H1 (cell line): ENCODE measurements around the gene GALNTL6. TPM values are rescaled to one million over a fixed set of nuclear protein-coding genes. Genes with fewer than 3 reads are reported as not detected.

Experiments
- BRCA1 ChIP-seq: IDR thresholded peaks from 2 replicates; pipeline ENCODE4 v1.6.1; 2012; ENCODE audit warnings: low read depth, low read length, improper control_type of control experiment
- EGR1 ChIP-seq: IDR thresholded peaks from 2 replicates; pipeline ENCODE4 v1.6.1; 2011; ENCODE audit warnings: low read depth, low read length, borderline replicate concordance
- NANOG ChIP-seq: IDR thresholded peaks from 2 replicates; pipeline ENCODE4 v1.6.1; 2011; ENCODE audit warnings: low read length, low read depth, mild to moderate bottlenecking, inconsistent platforms; ENCODE audit not compliant: insufficient read depth, poor library complexity, severe bottlenecking
- SP4 ChIP-seq: IDR thresholded peaks from 2 replicates; pipeline ENCODE4 v1.6.1; 2012; ENCODE audit warnings: low read length, inconsistent platforms
- TCF12 ChIP-seq: IDR thresholded peaks from 2 replicates; pipeline ENCODE4 v1.6.1; 2011; ENCODE audit warnings: low read depth, mild to moderate bottlenecking, low read length
- polyA plus RNA-seq, 7 experiments: library from polyadenylated mRNA; depleted of rRNA in 3 of 7; stranded (reverse) in 5 of 7; unstranded in 2 of 7; fragments of >200 nt in 5 of 7; fragments of 200-250 nt in 2 of 7; gene quantifications; 1 replicate in 5 of 7; 2 replicates in 1 of 7; 4 replicates in 1 of 7; pipeline versions ENCODE4 v1.2.1 to v1.2.3, GENCODE V29; 2011 to 2013; ENCODE audit warnings: missing spikeins in 2 of 7, mixed read lengths in 2 of 7
- total RNA-seq: library from RNA; stranded (reverse); fragmentation: NEBNext Ultra II Directional; extraction: Animal tissue kit (Norgen Biotek cat#: 25700); gene quantifications from 2 replicates; pipeline ENCODE4 v1.2.1, GENCODE V29; 2021

The GALNTL6 gene
- total and polyA plus RNA-seq, 2 of the 8 experiments (the other 6 are each of a cell fraction or from before 2014, with no cell fraction given): 0.03 to 0.32 TPM

DNA sequence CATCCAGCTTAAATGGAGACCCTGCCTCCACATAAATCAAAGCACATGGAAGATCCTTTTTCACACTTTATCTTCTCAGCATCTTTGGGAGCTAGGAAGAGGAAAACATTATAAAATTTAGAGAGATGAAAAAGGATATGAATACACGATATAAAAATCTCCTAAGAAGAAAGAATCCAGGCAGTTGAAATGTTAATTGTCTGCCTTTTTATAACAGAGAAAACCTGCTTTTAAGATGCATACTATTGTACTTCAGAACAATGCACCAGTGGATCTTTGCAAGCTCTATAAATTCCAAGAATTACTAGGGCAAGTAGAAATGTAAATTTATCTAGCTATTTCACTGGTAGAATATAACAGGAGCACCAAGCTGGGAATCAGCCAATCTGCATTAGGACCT lies 1055.1 kb downstream of the GALNTL6 start (continued):
- no peak for TF ChIP-seq TCF12
- TF ChIP-seq EGR1: no peak
- TF ChIP-seq BRCA1: no peak
- no peak for TF ChIP-seq NANOG
- no peak for TF ChIP-seq SP4
